ENCODE data around the gene VGLL4. TPM values are rescaled to one million over a fixed set of nuclear protein-coding genes. Genes with fewer than 3 reads are reported as not detected.

Gene VGLL4
- total RNA-seq, 1 experiment from 2014 or later = 42.1 TPM

DNA sequence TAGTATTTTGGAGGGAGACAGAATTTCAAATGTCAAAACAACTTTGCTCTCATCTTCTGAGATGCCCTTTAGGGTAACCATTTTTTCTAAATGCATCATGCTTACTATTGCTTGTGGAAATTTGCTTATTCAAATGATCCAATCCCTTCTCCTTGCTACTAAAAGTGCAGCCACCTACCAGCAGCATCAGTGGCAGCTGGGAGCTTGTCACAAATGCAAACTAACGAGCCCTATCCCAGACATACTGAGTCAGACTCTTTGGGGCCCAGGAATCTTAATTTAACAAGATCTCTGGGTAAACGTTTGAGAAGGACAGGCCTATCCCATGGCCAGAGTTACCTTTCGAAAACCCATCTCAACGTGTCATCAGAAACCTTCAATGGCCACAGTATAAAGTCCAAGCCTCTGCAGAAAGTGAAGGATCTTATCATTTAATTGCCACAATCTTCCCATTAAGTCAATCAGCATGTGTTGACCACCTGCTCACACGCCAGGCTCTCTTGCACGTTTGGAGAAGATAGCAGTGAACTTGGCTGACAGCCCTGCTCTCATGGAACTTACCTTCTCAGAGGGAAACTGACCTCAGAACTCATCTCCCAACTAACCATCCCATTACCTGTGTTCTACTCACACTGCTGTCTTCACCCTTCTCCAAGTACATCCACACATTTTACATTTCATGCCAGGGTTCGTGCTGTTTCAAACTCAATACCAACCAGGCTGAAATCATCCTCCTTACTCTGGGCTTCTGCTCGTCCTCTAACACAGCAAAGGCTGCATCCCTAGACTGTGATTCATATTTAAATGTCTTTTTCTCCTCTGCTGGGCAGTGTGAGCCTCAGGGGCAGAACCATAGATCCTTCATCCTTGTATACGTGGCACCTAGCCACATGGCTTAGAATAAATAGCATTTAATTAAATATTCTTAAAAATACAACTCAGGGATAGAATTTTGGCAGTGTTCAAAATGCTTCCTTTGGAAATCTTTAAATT is 24.8 kb upstream of the VGLL4 start:
- no CpG with 5 or more reads among the region's 9 CpGs for WGBS (ENCODE audit: extremely low coverage, insufficient read length, low lambda C conversion rate)

More for the DNA sequence above, 24.8 kb upstream of the VGLL4 start:
- H3K79me2 ChIP-seq (ENCODE audit: insufficient read depth, low read length) = no peaks in the 10 kb centered on the region
- no peak overlapping the region for H3K9ac ChIP-seq (ENCODE audit: extremely low read depth, insufficient read length, low read length)
- H3K18ac ChIP-seq (ENCODE audit: insufficient read length, low read depth, low read length) = no peak overlapping the region
- no peak overlapping the region for H2AFZ ChIP-seq (ENCODE audit: low read length)
- no peak overlapping the region for H2BK5ac ChIP-seq (ENCODE audit: insufficient read length, low read length)
- Mint-ChIP-seq H3K36me3 (ENCODE audit: insufficient read depth in 1 of 3, low read depth in 3 of 3) (peaks cover 0 to 2% (median 0%) of the 10 kb centered on the region in 3 experiments; a peak in 1 of 7 replicates), H3K4me3 (no peak overlapping the region), H3K27me3 (ENCODE audit: low read depth) (no peaks in the 10 kb centered on the region), H3K27ac (peak overlapping the region in 1 of 3 experiments; percentile 14; a peak in 1 of 7 replicates), H3K4me1 (peaks cover 11 to 17% of the 10 kb centered on the region in 2 experiments), H3K9me3 (no peaks in the 10 kb centered on the region)
- H3T11ph ChIP-seq (ENCODE audit: low read length) = no peak overlapping the region
- H3K4me2 ChIP-seq (ENCODE audit: insufficient read depth, insufficient read length, low read length) = no peak overlapping the region
- H4K91ac ChIP-seq (ENCODE audit: insufficient read length, low read depth, low read length) = no peak overlapping the region
- no peak overlapping the region for H3K14ac ChIP-seq (ENCODE audit: insufficient read depth, low read length)
- DNase-seq = no peak
- no peak overlapping the region for H3K27ac ChIP-seq (ENCODE audit: insufficient read length, low read depth, low read length)
- H4K5ac ChIP-seq (ENCODE audit: insufficient read length, low read depth, low read length) = no peak overlapping the region
- peaks cover 5% of the 10 kb centered on the region for H3K4me1 ChIP-seq (ENCODE audit: insufficient read depth, low read length)
- no peak overlapping the region for H2BK15ac ChIP-seq (ENCODE audit: low read depth, low read length)
- TF ChIP-seq CTCF (conservative IDR thresholded peaks at IDR 0.05) = no peak
- no peak overlapping the region for H3K23ac ChIP-seq (ENCODE audit: insufficient read length, low read depth, low read length)
- no peaks in the 10 kb centered on the region for H3K79me1 ChIP-seq (ENCODE audit: insufficient read depth, low read depth, low read length, poor library complexity, severe bottlenecking)
- no peak overlapping the region for H4K8ac ChIP-seq (replicated peaks; ENCODE audit: insufficient read length, low read depth, low read length)
- no peaks in the 10 kb centered on the region for H3K9me3 ChIP-seq (ENCODE audit: control insufficient read depth, low read depth, low read length)
- no peak overlapping the region for H3K4ac ChIP-seq (ENCODE audit: low read depth, low read length)
- no peak overlapping the region for H3K56ac ChIP-seq (ENCODE audit: insufficient read length, low read depth, low read length)
- no peaks in the 10 kb centered on the region for H4K20me1 ChIP-seq (ENCODE audit: control insufficient read depth, insufficient read depth, insufficient read length)
- no peaks in the 10 kb centered on the region for H3K27me3 ChIP-seq (ENCODE audit: insufficient read depth, low read length)
- no peak overlapping the region for H2AK5ac ChIP-seq (ENCODE audit: insufficient read length, low read length)
- H2BK12ac ChIP-seq (ENCODE audit: insufficient read length, low read depth, low read length) = no peak overlapping the region
- H3K23me2 ChIP-seq (ENCODE audit: insufficient read length, low read depth, low read length, poor library complexity, severe bottlenecking) = no peaks in the 10 kb centered on the region
- H2BK120ac ChIP-seq (ENCODE audit: low read depth, low read length, poor library complexity, severe bottlenecking) = no peak overlapping the region
- H2BK20ac ChIP-seq (ENCODE audit: low read depth, low read length, poor library complexity, severe bottlenecking) = no peak overlapping the region

Measured in H9 (cell line).